H9 (cell line): ENCODE measurements around the gene ZGLP1. TPM values are rescaled to one million over a fixed set of nuclear protein-coding genes. Genes with fewer than 3 reads are reported as not detected.

Source experiments
- DNase-seq: peaks from one replicate; pipeline ENCODE4 v3.0.0-alpha.2; 2017
- H2AFZ ChIP-seq: one replicate; pipeline ENCODE4 v1.6.1; 2013; ENCODE audit warnings: mild to moderate bottlenecking, low read length, control low read depth, moderate library complexity
- H2AK5ac ChIP-seq: 2 replicates; pipeline ENCODE4 v1.6.1; 2013; ENCODE audit warnings: low read length, control low read depth, mixed read lengths; ENCODE audit not compliant: insufficient read length
- H2BK120ac ChIP-seq: one replicate; pipeline ENCODE4 v1.6.1; 2013; ENCODE audit warnings: low read depth, mild to moderate bottlenecking, low read length, control low read depth, inconsistent platforms; ENCODE audit not compliant: poor library complexity, severe bottlenecking
- H2BK12ac ChIP-seq: 2 replicates; pipeline ENCODE4 v1.6.1; 2013; ENCODE audit warnings: low read length, control low read depth, mixed read lengths, low read depth; ENCODE audit not compliant: insufficient read length
- H2BK15ac ChIP-seq: 2 replicates; pipeline ENCODE4 v1.6.1; 2013; ENCODE audit warnings: low read depth, low read length, control low read depth
- H2BK20ac ChIP-seq: one replicate; pipeline ENCODE4 v1.6.1; 2013; ENCODE audit warnings: low read depth, mild to moderate bottlenecking, low read length, control low read depth, inconsistent platforms; ENCODE audit not compliant: poor library complexity, severe bottlenecking
- H2BK5ac ChIP-seq: 2 replicates; pipeline ENCODE4 v1.6.1; 2013; ENCODE audit warnings: low read length, control low read depth, mixed read lengths; ENCODE audit not compliant: insufficient read length
- H3K14ac ChIP-seq: 2 replicates; pipeline ENCODE4 v1.6.1; 2013; ENCODE audit warnings: low read length, control low read depth; ENCODE audit not compliant: insufficient read depth
- H3K18ac ChIP-seq: 2 replicates; pipeline ENCODE4 v1.6.1; 2013; ENCODE audit warnings: low read depth, mild to moderate bottlenecking, mixed read lengths, low read length, control low read depth; ENCODE audit not compliant: insufficient read length
- H3K23ac ChIP-seq: 2 replicates; pipeline ENCODE4 v1.6.1; 2013; ENCODE audit warnings: low read length, control low read depth, mixed read lengths, low read depth; ENCODE audit not compliant: insufficient read length
- H3K23me2 ChIP-seq: 2 replicates; pipeline ENCODE4 v1.6.1; 2013; ENCODE audit warnings: low read depth, mild to moderate bottlenecking, mixed read lengths, low read length, control low read depth; ENCODE audit not compliant: insufficient read length, poor library complexity, severe bottlenecking
- H3K27ac ChIP-seq: 2 replicates; pipeline ENCODE4 v1.5.1; 2013; ENCODE audit warnings: low read length, control low read depth, mixed read lengths, low read depth; ENCODE audit not compliant: insufficient read length
- H3K27me3 ChIP-seq: 2 replicates; pipeline ENCODE4 v1.6.1; 2013; ENCODE audit warnings: low read length, control low read depth, inconsistent platforms; ENCODE audit not compliant: insufficient read depth
- H3K4ac ChIP-seq: 2 replicates; pipeline ENCODE4 v1.6.1; 2013; ENCODE audit warnings: low read depth, mild to moderate bottlenecking, control low read depth, inconsistent platforms, low read length, moderate library complexity
- H3K4me1 ChIP-seq: 2 replicates; pipeline ENCODE4 v1.6.1; 2013; ENCODE audit warnings: low read length, control low read depth, inconsistent platforms; ENCODE audit not compliant: insufficient read depth
- H3K4me2 ChIP-seq: 2 replicates; pipeline ENCODE4 v1.6.1; 2013; ENCODE audit warnings: low read length, control low read depth, mixed read lengths; ENCODE audit not compliant: insufficient read length, insufficient read depth
- H3K56ac ChIP-seq: 2 replicates; pipeline ENCODE4 v1.6.1; 2013; ENCODE audit warnings: low read depth, mild to moderate bottlenecking, mixed read lengths, low read length, control low read depth; ENCODE audit not compliant: insufficient read length
- H3K79me1 ChIP-seq: 2 replicates; pipeline ENCODE4 v1.6.1; 2013; ENCODE audit warnings: low read depth, mild to moderate bottlenecking, moderate library complexity, low read length, control low read depth, inconsistent platforms; ENCODE audit not compliant: insufficient read depth, poor library complexity, severe bottlenecking
- H3K79me2 ChIP-seq: 2 replicates; pipeline ENCODE4 v1.6.1; 2013; ENCODE audit warnings: low read length, control low read depth, inconsistent platforms; ENCODE audit not compliant: insufficient read depth
- H3K9ac ChIP-seq: 2 replicates; pipeline ENCODE4 v1.6.1; 2013; ENCODE audit warnings: low read length, control low read depth, mixed read lengths; ENCODE audit not compliant: insufficient read length; ENCODE audit errors: extremely low read depth
- H3K9me3 ChIP-seq: one replicate; pipeline ENCODE4 v1.6.1; 2013; ENCODE audit warnings: low read depth, low read length, inconsistent platforms; ENCODE audit not compliant: control insufficient read depth
- H3T11ph ChIP-seq: one replicate; pipeline ENCODE4 v1.6.1; 2013; ENCODE audit warnings: mild to moderate bottlenecking, low read length, control low read depth, inconsistent platforms
- H4K20me1 ChIP-seq: one replicate; pipeline ENCODE4 v1.6.1; 2013; ENCODE audit not compliant: control insufficient read depth, insufficient read length, insufficient read depth
- H4K5ac ChIP-seq: 2 replicates; pipeline ENCODE4 v1.6.1; 2013; ENCODE audit warnings: low read depth, mild to moderate bottlenecking, mixed read lengths, low read length, control low read depth; ENCODE audit not compliant: insufficient read length
- H4K8ac ChIP-seq: replicated peaks from 2 replicates; pipeline ENCODE4 v1.6.1; 2013; ENCODE audit warnings: low read length, control low read depth, mixed read lengths, low read depth; ENCODE audit not compliant: insufficient read length
- H4K91ac ChIP-seq: 2 replicates; pipeline ENCODE4 v1.6.1; 2013; ENCODE audit warnings: low read depth, mild to moderate bottlenecking, moderate library complexity, mixed read lengths, low read length, control low read depth; ENCODE audit not compliant: insufficient read length
- H3K27ac Mint-ChIP-seq, 3 experiments: 2 replicates in 2 of 3; 3 replicates in 1 of 3; pipeline ENCODE4 v1.8.0; 2020 to 2021; ENCODE audit warnings: mixed read lengths in 3 of 3, mild to moderate bottlenecking in 1 of 3, moderate library complexity in 1 of 3
- H3K27me3 Mint-ChIP-seq: 2 replicates; pipeline ENCODE4 v1.8.0; 2021; ENCODE audit warnings: low read depth, mild to moderate bottlenecking, moderate library complexity, mixed read lengths
- H3K36me3 Mint-ChIP-seq, 3 experiments: 2 replicates in 2 of 3; 3 replicates in 1 of 3; pipeline ENCODE4 v1.8.0; 2020 to 2021; ENCODE audit warnings: low read depth in 3 of 3, mixed read lengths in 3 of 3; ENCODE audit not compliant: insufficient read depth in 1 of 3
- H3K4me1 Mint-ChIP-seq, 2 experiments: 2 replicates each; pipeline ENCODE4 v1.8.0; 2020; ENCODE audit warnings: mixed read lengths in 2 of 2
- H3K4me3 Mint-ChIP-seq, 2 experiments: 2 replicates in 1 of 2; 3 replicates in 1 of 2; pipeline ENCODE4 v1.8.0; 2020 to 2021; ENCODE audit warnings: mild to moderate bottlenecking in 2 of 2, mixed read lengths in 2 of 2, moderate library complexity in 1 of 2
- H3K9me3 Mint-ChIP-seq, 2 experiments: 2 replicates in 1 of 2; 3 replicates in 1 of 2; pipeline ENCODE4 v1.8.0; 2020; ENCODE audit warnings: mild to moderate bottlenecking in 2 of 2, mixed read lengths in 2 of 2, moderate library complexity in 1 of 2
- CTCF ChIP-seq: fragments of 200-600 bp; sonication (generic); conservative IDR thresholded peaks from 3 replicates; pipeline ENCODE4 v1.8.0; 2021; ENCODE audit warnings: antibody characterized with exemption, mild to moderate bottlenecking
- WGBS: extraction: QIAGEN DNeasy Blood & Tissue Kit; methylation state at CpG from one replicate; pipeline ENCODE4 v1.1.7; 2013; ENCODE audit warnings: missing lambda C conversion rate, low lambda C conversion rate, mixed read lengths; ENCODE audit not compliant: insufficient read length; ENCODE audit errors: extremely low coverage; 5-methylcytosine and 5-hydroxymethylcytosine counted together
- total RNA-seq: library from RNA; stranded (reverse); gene quantifications from 2 replicates; pipeline ENCODE4 v1.2.1, GENCODE V29; 2021

Gene ZGLP1
- total RNA-seq, 1 experiment from 2014 or later: 6.9 TPM

DNA sequence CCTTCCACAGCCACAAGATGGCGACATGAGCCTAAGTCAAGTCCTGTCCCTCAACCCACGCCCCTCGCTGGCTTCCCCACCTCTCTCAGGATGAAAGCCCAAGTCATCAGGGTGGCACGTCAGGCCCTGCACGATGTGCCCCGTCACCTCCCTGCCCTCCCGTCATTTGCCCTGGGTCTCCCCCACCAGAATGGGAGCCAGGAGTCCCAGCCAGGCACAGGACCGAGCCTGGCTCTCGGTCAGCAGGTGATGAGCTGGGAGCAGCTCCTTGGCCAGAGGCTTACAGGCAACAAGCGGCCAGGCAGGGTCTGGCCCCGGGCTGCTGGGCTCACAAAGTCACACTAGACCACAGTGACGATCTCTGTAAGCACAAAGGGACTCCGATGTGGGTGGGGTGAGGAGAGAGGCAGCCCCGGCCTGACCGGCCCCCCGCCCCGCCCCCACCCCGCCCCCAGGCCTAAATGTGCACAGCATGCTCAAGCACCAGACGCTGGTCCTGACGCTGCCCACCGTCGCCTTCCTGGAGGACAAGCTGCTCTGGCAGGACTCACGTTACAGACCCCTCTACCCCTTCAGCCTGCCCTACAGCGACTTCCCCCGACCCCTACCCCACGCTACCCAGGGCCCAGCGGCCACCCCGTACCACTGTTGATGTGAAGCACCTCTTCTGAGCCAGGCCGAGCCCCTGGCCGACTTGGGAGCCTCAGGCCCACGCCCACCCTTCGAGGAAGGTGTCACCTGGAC, 50.3 kb downstream of the ZGLP1 start:
- H2BK120ac ChIP-seq: no peak overlapping the region
- H3K23ac ChIP-seq: no peak overlapping the region
- no peak overlapping the region for H3K56ac ChIP-seq
- H3K23me2 ChIP-seq: no peaks in the 10 kb centered on the region
- no peak overlapping the region for H4K8ac ChIP-seq
- no peaks in the 10 kb centered on the region for H3K9me3 ChIP-seq
- no peak overlapping the region for H3K9ac ChIP-seq
- WGBS: no CpG with 5 or more reads among the region's 32 CpGs
- no peaks in the 10 kb centered on the region for H3K27me3 ChIP-seq
- TF ChIP-seq CTCF: peak; percentile 77
- no peak overlapping the region for H3K27ac Mint-ChIP-seq
- no peak overlapping the region for H3K4ac ChIP-seq
- no peak overlapping the region for H2BK15ac ChIP-seq
- 0 out of 4 replicates have a peak, but pooled peaks cover 0 to 2% of the 10 kb centered on the region in 2 experiments for H3K4me1 Mint-ChIP-seq
- H3K79me1 ChIP-seq: no peaks in the 10 kb centered on the region
- no peak overlapping the region for H2AK5ac ChIP-seq
- peaks cover 25 to 47% (median 41%) of the 10 kb centered on the region in 3 experiments; a peak in 6 of 7 replicates for H3K36me3 Mint-ChIP-seq
- H4K20me1 ChIP-seq: peaks cover 4% of the 10 kb centered on the region
- no peak overlapping the region; the same call in 1 of the 2 replicates for H3K14ac ChIP-seq
- no peak overlapping the region for H3K27ac ChIP-seq
- no peaks in the 10 kb centered on the region; a peak in 1 of 5 replicates for H3K9me3 Mint-ChIP-seq
- no peaks in the 10 kb centered on the region; the same call in none of the 2 replicates for H3K27me3 Mint-ChIP-seq
- no peak overlapping the region for H3T11ph ChIP-seq
- H2BK20ac ChIP-seq: no peak overlapping the region
- H2AFZ ChIP-seq: no peak overlapping the region
- H3K79me2 ChIP-seq: no peaks in the 10 kb centered on the region
- H4K91ac ChIP-seq: no peak overlapping the region
- no peak overlapping the region for H3K4me2 ChIP-seq
- H4K5ac ChIP-seq: no peak overlapping the region
- H2BK12ac ChIP-seq: no peak overlapping the region
- peak overlapping the region in 1 of 2 experiments; percentile 38; a peak in 2 of 5 replicates for H3K4me3 Mint-ChIP-seq
- no peak overlapping the region for H2BK5ac ChIP-seq
- H3K4me1 ChIP-seq: no peaks in the 10 kb centered on the region; the same call in 1 of the 2 replicates
- H3K18ac ChIP-seq: no peak overlapping the region
- peak; percentile 93 for DNase-seq
